B cell (primary cell): Measurements from ENCODE around the gene PLCXD3. TPM values are rescaled to one million over a fixed set of nuclear protein-coding genes. Genes with fewer than 3 reads are reported as not detected.

Experiments used
- ATAC-seq: fragments of 200-7000 bp; cut with Tn5 transposase; one replicate; pipeline ENCODE4 v1.10.0; 2021; ENCODE audit warnings: low read depth, mild to moderate bottlenecking, moderate number of reproducible peaks, moderate library complexity
- CTCF ChIA-PET: fragments of 350-600 bp; sonication (Branson Sonifier 250); formaldehyde crosslinking; loops from one replicate; lab custom pipeline; 2021; ENCODE audit warnings: antibody characterized with exemption, inconsistent platforms; lab: Charles Lee
- POLR2A ChIA-PET: fragments of 350-600 bp; sonication (Branson Sonifier 250); formaldehyde crosslinking; loops from one replicate; lab custom pipeline; 2021; ENCODE audit warnings: antibody characterized with exemption; lab: Charles Lee
- DNase-seq: peaks from one replicate; pipeline ENCODE4 v3.0.0; 2013
- H2AFZ ChIP-seq: 2 replicates; pipeline ENCODE4 v1.6.1; 2012; ENCODE audit warnings: mild to moderate bottlenecking, low read depth, low read length; ENCODE audit not compliant: insufficient read depth, poor library complexity, severe bottlenecking
- H3K27ac ChIP-seq, 2 donors: 1 replicate in 1 of 2; 2 replicates in 1 of 2; pipeline ENCODE4 v1.5.1; 2012 to 2013; ENCODE audit warnings: low read length in 2 of 2, mild to moderate bottlenecking in 2 of 2, moderate library complexity in 1 of 2
- H3K27me3 ChIP-seq, 4 experiments: fragments of 200-600 bp in 1 of 4; sonication (generic) in 1 of 4; replicated peaks in 1 of 4; 1 replicate in 2 of 4; 2 replicates in 2 of 4; pipeline versions ENCODE4 v1.6.1 to v1.7.0; 2013 to 2016; ENCODE audit warnings: low read length in 3 of 4, mild to moderate bottlenecking in 2 of 4, mixed read lengths in 1 of 4, moderate library complexity in 1 of 4; ENCODE audit not compliant: insufficient read depth in 4 of 4, control insufficient read depth in 3 of 4; ENCODE audit errors: control extremely low read depth in 1 of 4
- H3K36me3 ChIP-seq, 2 experiments: replicated peaks in 1 of 2; 1 replicate in 1 of 2; 2 replicates in 1 of 2; pipeline versions ENCODE4 v1.6.1 to v1.7.1; 2013; ENCODE audit warnings: low read length in 1 of 2; ENCODE audit not compliant: insufficient read depth in 2 of 2, control insufficient read depth in 1 of 2; ENCODE audit errors: control extremely low read depth in 1 of 2, extremely low read depth in 1 of 2
- H3K4me1 ChIP-seq, 2 donors: fragments of 200-600 bp in 1 of 2; sonication (generic) in 1 of 2; 1 replicate in 1 of 2; 2 replicates in 1 of 2; pipeline versions ENCODE4 v1.5.1 to v1.6.1; 2013 to 2017; ENCODE audit warnings: low read length in 2 of 2; ENCODE audit not compliant: control insufficient read depth in 2 of 2, insufficient read depth in 2 of 2
- H3K4me2 ChIP-seq: replicated peaks from 2 replicates; pipeline ENCODE3; 2012; ENCODE audit warnings: mild to moderate bottlenecking, low read depth, low read length; ENCODE audit not compliant: poor library complexity, severe bottlenecking
- H3K4me3 ChIP-seq, 5 experiments: fragments of 200-600 bp in 1 of 5; sonication (generic) in 1 of 5; 1 replicate in 3 of 5; 2 replicates in 2 of 5; pipeline versions ENCODE4 v1.5.1 to v1.7.0; 2011 to 2016; ENCODE audit warnings: low read length in 4 of 5, mild to moderate bottlenecking in 4 of 5, low read depth in 2 of 5, control low read depth in 1 of 5, moderate library complexity in 1 of 5; ENCODE audit not compliant: insufficient read depth in 1 of 5; ENCODE audit errors: control extremely low read depth in 1 of 5, extremely low read depth in 1 of 5
- H3K79me2 ChIP-seq: fragments of 200-600 bp; sonication (generic); one replicate; pipeline ENCODE4 v1.6.0; 2016; ENCODE audit warnings: low read length; ENCODE audit not compliant: control insufficient read depth, insufficient read depth
- H3K9ac ChIP-seq: fragments of 200-600 bp; sonication (generic); 2 replicates; pipeline ENCODE4 v1.6.1; 2017; ENCODE audit warnings: mild to moderate bottlenecking, low read length, moderate library complexity
- H3K9me3 ChIP-seq, 3 donors: one replicate each; pipeline versions ENCODE4 v1.6.1 to v1.7.1; 2013; ENCODE audit warnings: low read length in 2 of 3; ENCODE audit not compliant: control insufficient read depth in 2 of 3, insufficient read depth in 1 of 3; ENCODE audit errors: control extremely low read depth in 1 of 3
- H4K20me1 ChIP-seq: 2 replicates; pipeline ENCODE4 v1.6.0; 2012; ENCODE audit warnings: mild to moderate bottlenecking, low read length; ENCODE audit not compliant: insufficient read depth, control insufficient read depth, poor library complexity, severe bottlenecking
- H3K27ac Mint-ChIP-seq: one replicate; pipeline ENCODE4 v1.8.0; 2021; ENCODE audit warnings: mixed read lengths
- H3K27me3 Mint-ChIP-seq: one replicate; pipeline ENCODE4 v1.8.0; 2021; ENCODE audit warnings: mixed read lengths
- H3K4me1 Mint-ChIP-seq: one replicate; pipeline ENCODE4 v1.8.0; 2021; ENCODE audit warnings: mixed read lengths
- H3K4me3 Mint-ChIP-seq: one replicate; pipeline ENCODE4 v1.8.0; 2021; ENCODE audit warnings: mixed read lengths
- H3K9me3 Mint-ChIP-seq: one replicate; pipeline ENCODE4 v1.8.0; 2022; ENCODE audit warnings: mixed read lengths; ENCODE audit not compliant: insufficient read depth
- CTCF ChIP-seq: fragments of 200-600 bp; IDR thresholded peaks from one replicate; pipeline ENCODE4 v1.8.0; 2022; ENCODE audit warnings: antibody characterized with exemption, mild to moderate bottlenecking
- EZH2 ChIP-seq: IDR thresholded peaks from 2 replicates; pipeline ENCODE4 v1.6.1; 2012; ENCODE audit warnings: borderline replicate concordance, low read depth, mild to moderate bottlenecking, moderate library complexity, low read length; ENCODE audit not compliant: insufficient read depth, poor library complexity, severe bottlenecking
- WGBS: methylation state at CpG from one replicate; pipeline ENCODE4 v1.1.5; 2013; ENCODE audit warnings: missing lambda C conversion rate; ENCODE audit not compliant: insufficient coverage; 5-methylcytosine and 5-hydroxymethylcytosine counted together
- intact Hi-C: fragments of 100-400 bp; cut with micrococcal nuclease; formaldehyde crosslinking; loops from one replicate; pipeline ENCODE4 v1.10.0; 2022
- polyA plus RNA-seq: library from polyadenylated mRNA; depleted of rRNA; stranded (reverse); fragments of >200 nt; gene quantifications from 2 replicates; pipeline ENCODE4 v1.2.3, GENCODE V29; 2012
- total RNA-seq, 2 donors: library from RNA; stranded (reverse); fragments of 120-200 nt in 1 of 2; gene quantifications; 1 replicate in 1 of 2; 2 replicates in 1 of 2; pipeline versions ENCODE4 v1.2.3 to v1.2.4, GENCODE V29; 2013 to 2022

Gene PLCXD3
- total and polyA plus RNA-seq, 2 donors (not counting 1 experiment from before 2014, with no cell fraction given) = not detected

GRCh38 chr5:41418220-41419031 lies 92.0 kb downstream of the PLCXD3 start:
- no CpG with 5 or more reads among the region's 2 CpGs for WGBS
- Histone ChIP-seq H2AFZ (no peak overlapping the region), H3K4me3 (no peak overlapping the region), H3K27me3 (no peaks in the 10 kb centered on the region), H3K79me2 (no peaks in the 10 kb centered on the region), H3K4me2 (no peak overlapping the region), H3K4me1 (no peaks in the 10 kb centered on the region), H3K9ac (no peak overlapping the region), H4K20me1 (no peaks in the 10 kb centered on the region), H3K9me3 (peaks cover 0 to 4% (median 0%) of the 10 kb centered on the region in 3 donors), H3K36me3 (no peaks in the 10 kb centered on the region), H3K27ac (no peak overlapping the region)
- Mint-ChIP-seq H3K4me3 (no peak overlapping the region), H3K27me3 (no peaks in the 10 kb centered on the region), H3K4me1 (no peaks in the 10 kb centered on the region), H3K27ac (no peak overlapping the region), H3K9me3 (no peaks in the 10 kb centered on the region)
- intact Hi-C loops = no loop called here
- ATAC-seq (no peak), DNase-seq (no peak)
- CTCF ChIA-PET = no interaction called here
- TF ChIP-seq CTCF (no peak), EZH2 (no peak)
- POLR2A ChIA-PET = no interaction called here

GRCh38 chr5:41416336-41416735 lies 94.1 kb downstream of the PLCXD3 start:
- WGBS = 89% methylated on average over 1 of the region's 1 CpG
- H3K27ac ChIP-seq = no peak overlapping the region
- Mint-ChIP-seq H3K4me3 (no peak overlapping the region), H3K27me3 (no peaks in the 10 kb centered on the region), H3K4me1 (no peaks in the 10 kb centered on the region), H3K9me3 (no peaks in the 10 kb centered on the region), H3K27ac (no peak overlapping the region)
- H3K4me1 ChIP-seq = no peaks in the 10 kb centered on the region
- intact Hi-C loops = no loop called here
- ChIA-PET POLR2A (no interaction called here), CTCF (no interaction called here)
- H3K4me2 ChIP-seq = no peak overlapping the region
- no peak overlapping the region for H3K4me3 ChIP-seq
- H2AFZ ChIP-seq = no peak overlapping the region
- no peak overlapping the region for H3K9ac ChIP-seq
- TF ChIP-seq CTCF (no peak), EZH2 (no peak)
- H4K20me1 ChIP-seq = no peaks in the 10 kb centered on the region
- peaks cover 0 to 1% (median 0%) of the 10 kb centered on the region in 3 donors for H3K9me3 ChIP-seq
- DNase-seq (no peak), ATAC-seq (no peak)
- H3K36me3 ChIP-seq = no peaks in the 10 kb centered on the region
- H3K27me3 ChIP-seq = no peaks in the 10 kb centered on the region
- H3K79me2 ChIP-seq = no peaks in the 10 kb centered on the region
